Mucosa of descending colon (tissue), 3 donors: Measurements from ENCODE around the gene IFI27. TPM values are rescaled to one million over a fixed set of nuclear protein-coding genes. Genes with fewer than 3 reads are reported as not detected.
A peak's percentile ranks its signal among the peaks of the same experiment; 100 is the strongest.
"Not testable (repeated sequence)": the region's sequence is repeated elsewhere in the genome, so short reads cannot be mapped to it uniquely, and the experiment has no call there.

Experiments used
- ATAC-seq: fragments of 200-7000 bp; cut with Tn5 transposase; one replicate; pipeline ENCODE4 v1.9.1; 2020; ENCODE audit warnings: mild to moderate bottlenecking, moderate library complexity
- DNase-seq, 3 donors: peaks; one replicate each; pipeline ENCODE4 v3.0.0-alpha.2; 2020
- H3K36me3 ChIP-seq: fragments of 200-600 bp; one replicate; pipeline ENCODE4 v1.8.0; 2021; ENCODE audit warnings: low read depth, mild to moderate bottlenecking
- H3K4me1 ChIP-seq: fragments of 200-600 bp; one replicate; pipeline ENCODE4 v1.8.0; 2021; ENCODE audit warnings: low read depth, mild to moderate bottlenecking
- H3K4me3 ChIP-seq: fragments of 200-600 bp; one replicate; pipeline ENCODE4 v1.8.0; 2021; ENCODE audit warnings: mild to moderate bottlenecking
- H3K9me3 ChIP-seq: fragments of 200-600 bp; one replicate; pipeline ENCODE4 v1.8.0; 2021; ENCODE audit warnings: mild to moderate bottlenecking
- intact Hi-C, 2 donors: fragments of 100-400 bp; cut with DNase I in 1 of 2; cut with micrococcal nuclease in 1 of 2; formaldehyde crosslinking; loops; one replicate each; pipeline versions ENCODE4 v1.11.0 to v1.11.1; 2022; cut with DNase I, micrococcal nuclease
- total RNA-seq, 3 donors: library from RNA; stranded (reverse); fragmentation: NEBNext Ultra II Directional in 2 of 3; extraction: Animal tissue kit (Norgen Biotek cat#: 25700) in 2 of 3; gene quantifications; one replicate each; pipeline versions ENCODE4 v1.2.1 to v1.2.4, GENCODE V29; 2021 to 2023
- TF ChIP-seq, protein P1 (sequence below): fragments of 200-600 bp; IDR thresholded peaks from one replicate; pipeline ENCODE4 v1.8.0; 2022; ENCODE audit warnings: antibody characterized with exemption, mild to moderate bottlenecking
- donor health status: DM: no; HTN: no; CAD: no; lungs with moderate emphysema.
- donor health status: DM: no; HTN: no; CAD: no.
- donor health status: DM: no; HTN: yes; CAD: no.

IFI27 gene
- total RNA-seq, 3 donors from 2014 or later, result 427 to 1,655 (median 710) TPM

- Histone ChIP-seq H3K4me1 (no peaks in the 10 kb centered on the region), H3K36me3 (no peaks in the 10 kb centered on the region), H3K4me3 (no peak overlapping the region), H3K9me3 (no peaks in the 10 kb centered on the region)
- DNase-seq (no peak), ATAC-seq (peak; percentile 17)
- TF ChIP-seq, protein P1, sequence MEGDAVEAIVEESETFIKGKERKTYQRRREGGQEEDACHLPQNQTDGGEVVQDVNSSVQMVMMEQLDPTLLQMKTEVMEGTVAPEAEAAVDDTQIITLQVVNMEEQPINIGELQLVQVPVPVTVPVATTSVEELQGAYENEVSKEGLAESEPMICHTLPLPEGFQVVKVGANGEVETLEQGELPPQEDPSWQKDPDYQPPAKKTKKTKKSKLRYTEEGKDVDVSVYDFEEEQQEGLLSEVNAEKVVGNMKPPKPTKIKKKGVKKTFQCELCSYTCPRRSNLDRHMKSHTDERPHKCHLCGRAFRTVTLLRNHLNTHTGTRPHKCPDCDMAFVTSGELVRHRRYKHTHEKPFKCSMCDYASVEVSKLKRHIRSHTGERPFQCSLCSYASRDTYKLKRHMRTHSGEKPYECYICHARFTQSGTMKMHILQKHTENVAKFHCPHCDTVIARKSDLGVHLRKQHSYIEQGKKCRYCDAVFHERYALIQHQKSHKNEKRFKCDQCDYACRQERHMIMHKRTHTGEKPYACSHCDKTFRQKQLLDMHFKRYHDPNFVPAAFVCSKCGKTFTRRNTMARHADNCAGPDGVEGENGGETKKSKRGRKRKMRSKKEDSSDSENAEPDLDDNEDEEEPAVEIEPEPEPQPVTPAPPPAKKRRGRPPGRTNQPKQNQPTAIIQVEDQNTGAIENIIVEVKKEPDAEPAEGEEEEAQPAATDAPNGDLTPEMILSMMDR, result no peak
- intact Hi-C loops, result no loop called here
Measured at GRCh38 chr14:94144765-94145164, 34.2 kb downstream of the IFI27 start.

DNA sequence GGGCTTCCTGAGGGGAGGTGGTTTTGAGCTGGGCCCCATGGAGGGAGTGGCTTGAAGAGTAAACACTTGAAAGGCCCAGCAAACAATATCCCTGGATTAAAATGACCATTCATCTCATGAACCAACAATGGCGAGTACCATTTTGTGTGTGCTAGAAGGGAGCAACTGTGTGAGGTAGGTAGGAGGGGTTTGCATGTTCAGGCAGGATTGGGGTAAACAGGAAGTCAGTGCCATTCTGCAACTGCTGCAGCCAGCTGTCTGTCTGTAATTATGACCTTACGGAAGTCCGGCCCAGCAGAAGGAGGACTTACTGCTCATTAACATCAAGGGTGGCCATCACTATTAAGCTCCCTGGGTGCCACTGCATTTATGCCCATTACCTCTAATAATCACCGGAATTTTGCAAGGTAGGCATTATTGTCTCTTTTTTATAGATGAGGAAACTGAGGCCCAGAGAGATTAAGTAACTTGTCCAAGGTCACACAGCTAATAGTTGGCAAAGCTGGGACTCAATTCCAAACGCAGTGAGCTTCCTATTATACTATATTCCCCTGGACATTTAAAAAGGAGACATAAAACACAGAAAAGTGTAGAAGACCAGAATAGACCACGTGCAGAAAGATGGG is 35.5 kb downstream of the IFI27 start:
- H3K4me1 ChIP-seq, result no peaks in the 10 kb centered on the region
- intact Hi-C loops, result no loop called here
- ATAC-seq, result peak; percentile 29
- H3K36me3 ChIP-seq, result no peaks in the 10 kb centered on the region
- TF ChIP-seq, protein P1, result no peak
- no peak overlapping the region for H3K4me3 ChIP-seq
- DNase-seq, result no peak
- H3K9me3 ChIP-seq, result no peaks in the 10 kb centered on the region

GRCh38 chr14:94152676-94153075 is 42.1 kb downstream of the IFI27 start:
- H3K4me3 ChIP-seq, result no peak overlapping the region
- no peak for DNase-seq
- intact Hi-C loops, result no loop called here
- no peaks in the 10 kb centered on the region for H3K9me3 ChIP-seq
- TF ChIP-seq, protein P1, result no peak
- H3K36me3 ChIP-seq, result no peaks in the 10 kb centered on the region
- no peaks in the 10 kb centered on the region for H3K4me1 ChIP-seq
- ATAC-seq, result no peak

DNA sequence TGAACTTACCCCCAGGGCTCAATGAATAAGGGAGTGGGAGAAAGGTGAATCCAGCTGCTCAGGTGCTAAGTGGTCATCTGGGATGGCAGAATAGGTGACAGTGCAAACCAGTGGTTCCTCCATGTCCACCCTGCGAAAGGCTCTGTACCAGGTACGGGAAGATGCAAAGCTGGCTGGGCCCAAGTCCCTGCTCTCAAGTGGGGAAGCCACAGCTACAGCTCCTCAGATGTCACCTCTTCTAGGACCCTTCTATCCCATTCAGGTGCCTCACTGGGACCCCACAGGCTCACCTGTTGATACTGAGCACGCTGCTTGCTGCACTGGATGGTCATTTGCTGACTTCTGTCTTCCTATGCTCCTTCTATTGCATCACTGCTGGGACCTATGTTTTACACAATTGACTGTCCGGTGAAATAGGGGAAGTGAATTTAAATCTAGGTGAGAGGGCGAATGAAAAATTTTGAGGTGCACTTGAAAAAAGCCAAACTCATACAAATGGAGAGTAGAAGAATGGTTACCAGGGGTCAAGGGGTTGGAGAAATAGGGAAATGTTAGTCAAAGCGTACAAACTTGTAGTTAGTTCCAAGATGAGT is 43.3 kb downstream of the IFI27 start:
- ATAC-seq (no peak), DNase-seq (no peak)
- H3K4me3 ChIP-seq, result no peak overlapping the region
- TF ChIP-seq, protein P1, result no peak
- no peaks in the 10 kb centered on the region for H3K9me3 ChIP-seq
- H3K4me1 ChIP-seq, result no peaks in the 10 kb centered on the region
- no peaks in the 10 kb centered on the region for H3K36me3 ChIP-seq
- intact Hi-C loops, result no loop called here

GRCh38 chr14:94156143-94156542 is 45.6 kb downstream of the IFI27 start:
- H3K36me3 ChIP-seq, H3K9me3 ChIP-seq, H3K4me3 ChIP-seq, intact Hi-C loops, DNase-seq, ATAC-seq, H3K4me1 ChIP-seq: not testable (repeated sequence)

DNA sequence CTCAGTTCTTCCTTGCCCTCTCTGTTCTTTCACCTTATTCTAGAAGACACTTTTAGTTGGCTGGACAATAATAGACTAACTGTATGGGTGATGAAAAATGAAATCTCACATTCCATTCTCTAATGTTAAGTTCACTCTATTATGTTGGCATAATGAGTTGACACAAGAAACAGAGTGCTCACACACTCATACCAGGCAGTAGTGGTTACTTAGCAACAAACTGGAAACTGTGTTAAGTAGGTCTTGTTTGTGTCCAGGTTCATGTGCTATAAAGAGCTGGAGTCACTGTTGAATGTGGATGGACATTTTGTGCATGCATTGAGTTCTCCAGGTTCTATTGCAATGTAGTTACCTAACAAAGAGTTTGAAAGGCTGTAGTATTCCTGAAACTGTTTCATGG is 46.7 kb downstream of the IFI27 start:
- TF ChIP-seq, protein P1, result no peak
- Histone ChIP-seq H3K9me3 (no peaks in the 10 kb centered on the region), H3K4me1 (no peaks in the 10 kb centered on the region), H3K36me3 (no peaks in the 10 kb centered on the region), H3K4me3 (no peak overlapping the region)
- intact Hi-C loops, result no loop called here
- ATAC-seq (peak; percentile 55), DNase-seq (no peak)
